ENCODE data around the gene USP48.

Gene USP48

DNA sequence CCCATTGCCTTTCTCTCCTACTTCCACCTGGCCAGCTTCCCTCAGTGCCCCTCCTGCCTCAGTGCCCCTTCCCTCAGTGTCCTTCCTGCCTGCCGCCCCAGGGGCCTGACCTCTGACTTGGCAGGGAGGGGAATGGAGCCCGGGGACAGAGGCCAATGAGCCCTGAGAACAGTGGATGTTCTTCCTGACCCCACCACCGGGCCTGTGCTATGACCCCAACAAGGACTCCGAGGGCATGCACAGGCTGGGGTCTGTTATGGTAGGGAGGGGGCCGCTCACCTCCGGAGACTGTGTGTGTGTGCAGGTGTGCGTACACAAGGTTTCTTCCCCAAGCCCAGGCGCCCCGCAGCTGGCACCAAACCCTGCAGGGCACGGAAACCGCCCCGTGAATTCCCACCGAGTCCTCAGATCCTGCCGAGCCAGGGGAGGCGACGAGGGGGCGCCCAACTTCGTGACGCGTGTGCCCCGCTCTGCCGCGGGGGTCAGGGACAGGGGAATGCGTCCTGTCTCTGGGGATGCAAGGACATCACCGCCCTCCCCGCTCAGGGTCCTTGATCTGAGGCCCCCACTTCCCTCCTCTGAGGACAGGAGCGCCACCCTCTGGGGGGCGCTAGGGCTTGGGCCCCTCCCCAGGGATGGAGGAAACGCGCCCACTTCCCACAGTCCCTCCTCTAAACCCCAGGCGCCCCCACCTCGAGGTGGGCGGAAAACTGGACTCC lies 114.6 kb downstream of the USP48 start:
- DNase-seq (ENCODE audit: low spot score), result no peak

DNA sequence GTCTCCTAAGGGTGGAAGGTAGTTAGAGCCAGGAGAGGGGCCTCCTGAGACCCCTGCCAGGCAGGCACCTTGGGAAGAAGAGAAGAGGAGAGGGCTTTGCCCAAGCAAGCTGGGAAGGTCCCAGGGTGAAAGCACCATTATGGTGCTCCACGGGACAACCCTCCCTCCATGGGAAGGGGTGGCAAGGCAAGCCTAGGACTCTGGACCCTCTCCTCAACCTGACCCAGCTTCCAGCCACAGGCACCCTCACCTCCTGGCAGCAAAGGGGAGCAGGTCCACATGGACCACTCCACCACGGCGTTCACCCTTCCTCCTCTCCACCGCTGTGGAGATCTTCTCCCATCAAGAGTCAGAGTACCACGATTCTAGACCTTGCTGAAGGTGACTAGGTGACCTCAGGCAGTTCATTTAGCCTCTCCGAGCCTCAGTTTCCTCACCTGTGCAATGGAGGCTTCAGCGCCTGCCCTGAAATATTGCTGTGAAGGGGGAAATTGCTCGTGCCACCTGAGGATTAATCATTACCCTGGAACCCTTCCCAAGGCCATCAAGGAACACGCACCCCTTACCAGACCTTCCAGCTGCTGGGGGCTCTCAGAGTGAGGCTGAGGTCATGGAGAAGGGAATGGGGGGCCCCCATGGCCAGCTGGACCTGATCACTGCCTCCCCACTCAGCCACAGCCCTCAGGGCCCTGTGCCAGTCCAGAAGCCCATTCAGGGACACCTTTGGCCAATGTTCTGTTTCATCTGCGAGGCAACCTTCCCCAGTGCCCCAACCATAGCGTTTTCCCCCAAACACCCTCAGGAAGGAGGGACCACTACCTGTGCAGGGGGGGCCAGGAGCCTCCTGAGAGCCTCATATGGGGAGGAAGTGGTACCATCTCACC lies 115.4 kb downstream of the USP48 start:
- no peak for DNase-seq (ENCODE audit: low spot score)

GRCh38 chr1:21666576-21667320 lies 116.2 kb downstream of the USP48 start:
- DNase-seq (ENCODE audit: low spot score), result no peak

DNA sequence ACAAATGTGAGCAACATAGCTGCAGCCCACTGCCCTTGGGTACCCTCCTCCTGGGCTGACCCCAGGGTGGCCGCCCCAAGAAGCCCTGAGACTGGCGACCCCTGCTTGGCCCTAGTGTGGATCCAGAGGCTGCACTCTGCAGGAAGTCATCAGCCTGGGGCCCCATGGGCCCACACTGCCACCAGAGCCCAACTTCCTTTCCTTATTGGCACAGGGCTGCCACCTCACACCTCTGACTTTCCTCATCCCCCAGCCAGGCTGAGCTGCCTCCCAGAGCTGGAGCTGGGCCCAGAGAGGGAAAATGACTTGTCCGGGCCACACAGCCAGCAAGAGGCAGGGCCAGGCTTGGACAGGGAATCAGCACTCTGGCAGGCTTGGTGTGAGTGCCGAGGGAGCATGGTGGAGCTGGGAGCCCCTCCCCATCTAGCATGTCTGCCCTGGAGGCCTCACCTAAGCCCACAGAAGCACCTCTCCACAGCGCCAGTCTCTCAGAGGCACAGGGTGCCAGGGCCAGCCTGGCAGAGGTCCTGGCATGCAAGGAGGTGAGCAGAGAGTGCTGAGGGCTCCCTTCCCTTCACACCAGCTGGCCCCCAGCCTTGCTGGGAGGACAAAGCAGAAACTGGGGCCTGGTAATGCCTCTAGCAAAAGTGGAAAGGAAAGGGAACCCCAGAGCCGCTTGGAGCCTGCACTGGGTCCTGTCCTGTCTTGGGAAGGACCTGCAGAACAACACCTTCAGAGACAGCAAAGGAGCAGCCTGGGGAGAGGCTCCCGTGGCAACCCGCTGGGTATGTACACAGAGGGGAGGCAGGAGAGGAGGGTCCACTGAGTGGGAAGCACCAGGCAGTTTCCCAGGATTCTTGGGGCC lies 117.0 kb downstream of the USP48 start:
- DNase-seq (ENCODE audit: low spot score), result no peak

DNA sequence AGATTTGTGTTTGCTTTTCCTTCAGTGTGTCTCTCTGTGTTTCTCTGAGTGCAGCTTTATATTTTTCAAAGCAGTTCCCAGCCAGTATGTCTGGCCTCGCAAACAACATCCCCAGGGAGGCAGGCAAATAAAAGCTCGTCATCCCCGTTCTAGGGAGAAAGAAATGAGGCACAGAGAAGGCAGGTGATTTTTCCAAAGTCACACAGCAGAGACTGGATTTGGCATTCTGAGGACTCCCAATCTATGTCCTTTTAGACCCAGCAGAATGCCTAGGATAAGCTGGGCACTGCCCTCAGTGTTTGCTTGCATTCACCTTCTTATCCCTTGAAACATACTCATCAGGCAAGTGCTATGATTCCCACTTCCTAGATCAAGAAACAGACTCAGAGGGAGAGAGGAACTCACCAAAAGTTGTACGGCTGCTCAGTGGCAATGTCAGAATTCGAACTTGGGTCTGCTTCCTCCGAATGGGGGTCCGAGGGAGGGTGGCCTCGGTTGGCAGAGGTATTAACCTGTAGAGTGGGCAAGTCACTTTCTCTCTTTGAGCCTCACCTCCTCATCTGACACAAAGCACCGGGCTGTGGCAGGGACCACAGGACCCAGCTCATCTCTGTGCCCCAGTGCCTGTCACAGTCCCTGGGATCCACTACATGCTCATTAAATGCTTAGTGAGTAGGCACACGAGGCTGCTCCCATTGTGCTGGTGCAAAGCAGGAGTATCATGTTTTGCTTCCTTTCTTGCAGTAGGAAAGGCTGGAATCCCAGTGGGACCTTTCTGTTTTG lies 118.0 kb downstream of the USP48 start:
- no peak for DNase-seq (ENCODE audit: low spot score)

DNA sequence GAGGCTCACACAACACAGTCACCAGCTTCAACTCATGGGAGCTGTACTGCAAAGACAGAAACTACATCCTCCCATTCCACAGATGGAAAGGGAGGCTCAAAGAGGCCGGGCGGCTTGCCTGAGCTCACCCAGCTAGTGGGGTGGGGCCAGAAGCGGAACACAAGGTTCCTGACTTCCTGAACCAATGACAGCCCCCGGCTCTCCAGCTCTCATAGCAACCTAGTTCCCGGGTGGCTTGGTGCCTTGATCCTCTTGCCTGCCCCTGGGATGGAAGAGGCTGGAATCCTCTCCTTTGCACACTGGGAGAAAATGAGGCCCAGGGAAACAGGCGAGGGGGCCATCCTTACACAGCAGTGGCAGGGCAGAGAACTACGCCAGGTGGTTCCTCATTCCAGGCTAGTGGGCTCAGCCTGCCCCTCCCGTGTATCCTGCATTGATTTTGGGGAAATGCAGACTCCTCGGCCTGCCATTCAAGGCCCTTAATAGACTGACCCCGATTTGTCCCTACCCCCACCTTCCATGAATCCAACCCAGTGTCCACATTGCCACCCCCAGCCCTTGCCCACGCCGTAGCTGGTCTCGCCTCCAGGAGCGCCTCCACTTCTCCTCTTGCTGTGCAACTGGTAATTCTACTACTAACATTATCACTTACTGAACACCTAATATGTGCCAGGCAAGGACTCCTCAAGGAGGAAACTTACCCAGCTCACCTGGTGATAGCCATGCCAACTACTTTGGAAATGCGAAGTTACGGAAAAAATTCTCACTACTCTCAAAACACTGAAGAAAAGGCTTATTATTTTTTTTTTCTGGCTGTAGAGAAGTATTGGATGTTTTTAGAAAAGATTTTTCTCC lies 118.8 kb downstream of the USP48 start:
- DNase-seq (ENCODE audit: low spot score), result no peak

- DNase-seq (ENCODE audit: low spot score), result no peak
These were observed 119.5 kb downstream of the USP48 start for GRCh38 chr1:21663248-21663950.

DNA sequence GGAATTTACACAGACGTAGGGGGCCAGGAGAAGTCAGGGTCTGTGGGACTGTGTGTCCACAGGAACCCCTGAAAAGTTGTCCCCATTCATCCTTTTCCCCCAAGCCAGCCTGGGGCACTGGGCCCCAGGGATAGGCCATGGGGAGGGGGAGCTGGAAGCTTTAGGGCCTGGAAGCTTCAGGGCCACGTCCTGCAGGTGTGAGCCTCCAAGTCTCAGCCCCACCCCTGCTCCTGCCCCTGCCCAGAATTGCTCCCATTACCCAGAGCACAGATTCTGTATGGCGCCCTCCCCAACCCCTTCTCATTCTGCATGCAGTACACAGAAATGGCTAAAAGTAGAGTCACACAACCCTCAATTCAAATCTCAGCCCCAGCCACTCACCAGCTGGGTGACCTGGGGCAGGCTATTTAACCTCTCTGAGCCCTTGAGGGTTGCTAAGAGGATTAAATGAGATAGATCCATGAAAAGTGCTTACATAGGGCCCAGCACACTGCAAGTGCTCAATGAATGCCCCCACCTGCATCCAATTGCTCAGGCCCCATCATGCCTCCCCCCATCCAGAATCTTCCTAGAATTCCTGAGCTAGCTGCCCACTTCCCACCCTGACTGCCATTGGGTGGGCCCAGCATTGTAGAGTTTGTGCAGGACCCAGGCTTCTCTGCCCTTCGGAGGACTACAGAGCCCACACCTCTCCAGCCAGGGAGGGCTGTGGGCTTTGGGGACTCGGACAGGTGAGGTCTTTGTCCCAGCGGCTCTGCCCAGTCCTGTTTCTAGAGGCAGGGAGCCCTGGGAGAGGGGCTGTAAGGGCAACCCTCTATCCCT lies 120.3 kb downstream of the USP48 start:
- DNase-seq (ENCODE audit: low spot score), result no peak

DNA sequence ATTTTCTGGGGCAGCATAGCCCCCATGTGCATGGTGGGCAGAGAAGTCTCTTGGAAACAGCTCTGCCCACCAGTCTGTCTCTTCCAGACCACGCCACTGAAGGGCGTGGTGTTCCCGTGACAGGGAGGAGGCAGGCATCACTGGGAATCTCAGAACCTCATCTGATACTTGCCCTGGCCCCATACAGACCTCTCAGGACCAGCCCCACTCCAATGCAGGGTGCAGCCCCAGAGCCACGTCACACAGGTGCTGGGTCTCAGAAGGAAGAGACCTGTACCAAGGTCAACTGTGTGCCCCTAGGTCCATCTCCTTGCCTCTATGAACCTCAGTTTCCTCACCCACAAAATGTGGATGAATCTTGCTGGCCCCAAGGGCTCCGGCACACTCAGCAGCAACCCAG lies 121.1 kb downstream of the USP48 start:
- no peak for DNase-seq (ENCODE audit: low spot score)

DNA sequence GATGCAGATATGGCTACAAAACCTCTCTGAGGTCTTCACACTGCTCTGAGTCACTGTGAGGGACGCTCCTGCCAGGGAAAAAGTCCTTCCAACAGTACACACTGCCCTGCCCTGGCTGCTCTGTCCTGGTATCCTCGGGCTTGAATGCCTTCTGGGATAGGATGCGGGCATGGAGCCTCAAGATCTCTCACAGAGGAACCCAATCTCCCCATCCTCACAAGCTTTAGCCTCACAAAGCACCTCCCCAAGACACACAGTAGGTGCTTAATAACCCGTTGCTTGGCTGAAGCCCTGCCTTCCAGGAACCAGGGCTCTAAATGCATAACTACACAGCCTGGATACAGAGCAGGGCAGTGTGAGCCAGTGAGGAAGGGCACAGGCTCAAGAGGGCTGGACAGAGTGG lies 123.0 kb downstream of the USP48 start:
- no peak for DNase-seq (ENCODE audit: low spot score)

GRCh38 chr1:21659099-21659923 lies 123.6 kb downstream of the USP48 start:
- peak; percentile 60 for DNase-seq (ENCODE audit: low spot score)

DNA sequence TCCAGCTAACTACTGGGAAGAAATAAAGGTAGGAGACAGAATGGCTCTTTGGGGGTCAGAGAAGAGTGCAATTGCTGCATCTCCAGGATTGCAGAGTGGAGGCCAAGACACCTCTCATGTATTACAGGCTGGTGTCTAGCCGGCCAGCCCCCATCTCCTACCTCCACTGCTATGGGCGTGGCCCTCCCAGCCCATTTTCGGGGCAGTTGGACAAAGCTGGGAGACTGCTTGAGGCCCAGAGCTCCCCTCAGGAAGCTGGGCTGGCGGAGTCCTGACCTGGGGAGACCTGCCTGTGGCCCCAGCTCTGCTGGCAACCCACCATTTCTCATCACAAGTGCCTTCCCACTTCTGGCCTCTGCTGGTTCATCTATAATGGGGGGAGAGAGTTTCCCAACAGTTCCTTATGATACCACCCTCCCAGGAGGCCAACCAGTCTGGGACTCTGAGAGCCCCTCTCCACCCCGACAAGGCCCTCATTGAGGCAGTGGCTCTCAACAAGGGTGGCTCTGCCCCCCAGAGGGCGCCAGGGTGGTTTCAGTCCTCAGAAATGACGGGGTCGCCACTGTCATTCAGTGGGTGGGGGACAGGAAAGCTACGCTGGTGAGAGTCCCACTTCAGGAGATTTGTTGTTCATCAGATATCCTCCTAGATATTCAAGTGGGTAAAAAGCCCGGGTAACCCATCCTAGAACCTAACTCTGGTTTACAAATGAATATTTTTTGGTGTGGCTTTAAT lies 125.3 kb downstream of the USP48 start:
- no peak for DNase-seq (ENCODE audit: low spot score)

GRCh38 chr1:21655748-21656147 lies 127.2 kb downstream of the USP48 start:
- DNase-seq (ENCODE audit: low spot score), result no peak

DNA sequence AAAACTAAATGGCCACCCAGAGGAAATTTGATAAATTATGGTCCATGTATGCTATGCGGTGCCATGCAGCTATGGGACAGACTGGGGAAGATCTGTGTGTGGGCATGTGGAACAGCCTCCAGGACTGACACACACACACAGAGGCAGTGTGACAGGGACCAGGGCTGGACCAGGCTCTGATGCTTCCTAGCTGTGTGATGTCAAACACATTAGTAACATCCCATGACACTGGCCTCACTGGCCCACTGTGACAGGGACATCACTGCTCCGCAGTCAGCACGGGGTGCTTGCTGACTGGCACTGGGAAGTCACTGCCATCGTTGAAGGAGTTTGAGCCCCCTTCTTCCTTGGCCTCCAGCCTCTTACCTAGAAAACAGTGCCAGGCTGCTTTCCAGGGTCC lies 127.7 kb downstream of the USP48 start:
- no peak for DNase-seq (ENCODE audit: low spot score)

GRCh38 chr1:21654209-21654608 lies 128.7 kb downstream of the USP48 start:
- no peak for DNase-seq (ENCODE audit: low spot score)

GRCh38 chr1:21653744-21654100 lies 129.2 kb downstream of the USP48 start:
- DNase-seq (ENCODE audit: low spot score), result no peak
